NCI-H1105 (cell line): ENCODE measurements around the gene SNRK.

Source experiments
- DNase-seq: peaks from one replicate; lab custom pipeline; 2025; lab: John Stamatoyannopoulos, UW

SNRK gene

DNA sequence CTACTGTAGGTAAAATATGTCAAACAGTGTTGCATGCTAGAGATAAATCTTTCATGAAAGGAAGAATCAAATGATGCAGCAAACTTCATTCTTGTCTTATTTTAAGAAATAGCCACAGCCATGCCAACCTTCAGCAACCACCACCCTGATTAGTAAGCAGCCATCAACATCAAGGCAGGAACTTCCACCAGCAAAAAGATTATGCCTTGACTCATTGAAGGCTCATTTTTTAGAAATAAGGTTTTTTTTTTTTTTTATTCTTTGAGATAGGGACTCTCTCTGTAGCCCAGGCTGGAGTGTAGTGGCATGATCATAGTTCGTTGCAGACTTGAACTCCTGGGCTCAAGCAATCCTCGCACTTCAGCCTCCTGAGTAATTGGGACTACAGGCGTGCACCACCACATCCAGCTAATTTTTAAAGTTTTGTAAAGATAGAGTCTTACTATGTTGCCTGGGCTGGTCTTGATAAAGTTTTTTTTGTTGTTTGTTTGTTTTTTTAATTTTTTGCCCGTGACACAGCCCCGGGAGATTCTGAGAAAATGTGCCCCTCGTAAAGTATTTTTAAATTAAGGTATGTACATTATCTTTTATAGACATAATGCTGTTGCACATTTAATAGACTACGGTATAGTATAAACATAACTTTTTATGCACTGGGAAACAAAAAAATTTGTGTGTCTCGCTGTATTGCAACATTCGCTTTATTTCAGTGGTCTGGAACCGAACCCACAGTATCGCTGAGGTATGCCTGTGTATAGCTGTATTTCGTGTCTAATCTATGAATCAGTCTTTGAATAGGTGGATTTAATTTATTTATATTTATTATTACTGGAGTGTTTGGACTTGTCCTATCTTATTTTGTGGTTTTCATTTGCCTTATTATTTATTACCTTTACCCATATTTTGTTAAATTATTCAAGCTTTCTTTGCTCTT is 23.3 kb downstream of the SNRK start:
- DNase-seq, result no peak

DNA sequence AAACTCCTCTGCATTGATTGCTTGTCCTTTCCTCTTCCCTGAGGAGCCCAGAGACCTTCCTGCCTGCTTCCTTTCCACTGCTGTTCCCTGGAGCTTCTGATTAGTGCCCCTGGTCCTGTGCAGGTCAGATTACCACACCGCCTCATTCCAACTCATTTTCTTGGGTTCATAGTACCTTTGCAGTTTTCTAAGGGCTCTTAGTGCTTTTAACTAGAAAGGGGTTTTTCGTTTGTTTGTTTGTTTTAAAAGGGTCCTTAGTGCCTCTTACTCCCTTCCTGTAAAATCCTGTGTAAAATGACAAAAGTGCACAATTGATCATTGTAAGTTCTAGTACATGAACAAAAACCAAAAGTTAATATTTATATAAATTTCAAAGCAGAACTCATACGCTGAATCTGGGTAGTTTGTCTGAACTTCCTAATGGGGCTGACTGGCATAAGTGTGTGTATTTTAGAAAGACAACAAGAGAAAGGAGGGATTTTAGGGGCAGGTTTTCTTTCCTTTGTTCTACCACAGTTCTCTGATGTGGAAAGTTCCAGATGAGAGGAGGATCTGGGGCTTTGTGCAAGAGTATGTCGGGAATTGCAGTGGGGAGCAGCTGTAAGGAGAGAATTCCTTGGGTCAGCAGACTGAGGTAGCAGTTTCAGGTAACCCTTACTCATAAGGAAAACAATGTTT is 30.6 kb downstream of the SNRK start:
- DNase-seq, result no peak

DNA sequence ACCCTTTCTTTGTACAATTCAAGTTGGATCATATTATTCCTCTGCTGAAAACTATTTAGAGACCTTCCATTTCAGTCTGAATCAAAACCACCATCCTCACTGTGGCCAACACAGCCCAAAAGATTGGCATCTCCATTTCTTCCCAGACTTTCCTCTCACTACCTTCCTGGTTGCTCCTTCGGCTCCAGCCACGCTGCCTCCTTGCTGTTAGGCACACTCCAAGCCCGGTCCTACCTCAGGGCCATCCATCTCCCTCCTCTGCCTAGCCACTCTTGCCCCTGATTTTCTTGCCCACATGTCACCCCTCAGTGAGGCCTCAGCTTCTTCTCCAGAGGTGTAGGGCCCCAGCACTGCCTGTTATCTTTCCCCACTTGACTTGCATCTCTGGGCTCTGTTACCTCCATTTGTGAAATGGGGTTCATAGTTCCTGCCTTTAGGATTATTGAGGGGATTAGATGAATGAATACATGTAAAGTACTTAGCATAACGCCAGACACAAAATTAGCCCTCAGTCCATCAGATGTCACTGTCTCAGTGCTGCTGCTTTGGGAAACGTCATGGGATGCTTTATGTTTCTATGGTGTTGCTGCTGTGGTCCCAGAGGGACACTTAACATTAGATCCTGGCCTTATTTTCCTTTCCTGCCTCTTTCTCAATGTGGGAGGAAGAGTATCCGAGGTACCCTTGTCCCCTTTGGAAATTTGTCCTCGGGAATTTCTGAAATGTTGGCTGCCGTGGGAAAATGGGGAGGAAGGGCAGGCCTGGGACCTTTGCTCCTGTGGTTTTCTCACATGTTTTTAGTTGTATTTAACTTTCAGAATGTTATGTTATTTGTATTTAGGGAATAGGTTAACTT is 31.3 kb downstream of the SNRK start:
- DNase-seq, result no peak

DNA sequence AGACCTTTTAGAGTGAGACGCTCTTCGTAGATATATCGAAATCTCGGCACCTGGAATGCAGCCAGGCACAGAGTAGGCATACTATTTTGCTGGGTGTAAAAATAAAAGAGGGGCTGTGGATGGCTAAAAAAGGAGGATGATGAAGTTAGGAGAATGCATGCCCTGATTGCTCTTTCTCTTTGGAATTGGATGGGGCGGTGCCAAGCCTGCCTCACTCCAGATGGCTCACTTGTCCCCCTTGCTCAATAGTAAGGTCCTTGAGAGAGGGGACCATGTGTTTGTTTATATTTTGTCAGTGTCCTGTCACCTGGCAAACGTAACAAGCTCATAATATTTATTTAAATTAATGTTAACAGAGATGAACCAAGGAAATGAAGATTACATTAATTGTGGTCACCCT is 33.0 kb downstream of the SNRK start:
- DNase-seq, result no peak

DNA sequence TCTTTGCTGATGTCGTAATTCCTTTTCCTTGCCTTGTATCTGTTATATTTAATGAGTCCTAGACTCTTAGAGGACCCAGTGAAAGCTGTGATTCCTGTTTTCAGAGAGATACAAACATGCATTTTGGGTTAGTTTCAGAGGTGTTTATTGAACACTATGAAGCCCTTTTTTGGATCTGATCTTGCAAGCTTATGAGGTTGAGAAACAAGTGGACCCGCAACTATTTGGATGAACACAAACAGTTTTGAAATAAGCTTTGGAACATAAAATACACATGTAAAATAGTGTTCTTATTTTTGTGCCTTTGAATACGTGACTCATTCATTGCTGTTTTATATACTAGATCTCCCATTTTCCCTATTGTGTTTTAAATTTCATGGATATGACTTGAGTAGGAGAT is 33.5 kb downstream of the SNRK start:
- DNase-seq, result no peak

DNA sequence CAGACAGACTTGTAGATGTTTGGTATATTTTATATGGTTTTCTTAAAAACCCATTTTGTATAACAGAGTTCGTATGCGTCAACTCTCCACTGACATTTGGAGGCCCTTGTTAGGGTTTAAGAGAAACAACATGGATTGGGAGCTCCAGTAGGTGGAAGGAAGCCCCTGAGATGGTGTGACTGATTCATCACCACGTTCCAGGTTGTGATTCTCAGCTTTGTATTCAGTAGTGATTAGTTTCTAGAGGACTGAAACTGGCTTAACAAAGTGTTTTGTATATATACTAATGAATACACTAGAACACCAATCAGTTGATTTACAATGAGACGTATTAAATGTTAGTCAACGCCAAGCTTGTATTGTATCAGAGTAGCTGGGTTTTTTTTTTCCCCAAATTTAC is 33.9 kb downstream of the SNRK start:
- DNase-seq, result no peak

DNA sequence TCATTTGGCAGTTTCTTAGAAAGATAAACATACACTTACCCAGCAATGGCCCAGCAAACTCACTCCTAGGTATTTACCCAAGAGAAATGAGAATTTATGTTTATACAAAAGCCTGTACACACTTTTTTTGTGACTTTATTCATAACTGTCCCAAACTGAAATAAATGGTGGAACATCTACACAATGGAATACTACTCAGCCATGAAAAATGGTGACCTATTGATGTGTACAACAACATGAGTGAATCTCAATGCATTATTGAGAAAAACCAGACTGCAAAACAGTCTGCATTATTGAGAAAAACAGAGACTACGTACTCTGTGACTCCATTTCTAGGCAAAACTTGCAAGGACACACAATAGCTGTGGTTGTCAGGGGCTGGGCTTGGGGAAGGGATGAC is 37.2 kb downstream of the SNRK start:
- no peak for DNase-seq

DNA sequence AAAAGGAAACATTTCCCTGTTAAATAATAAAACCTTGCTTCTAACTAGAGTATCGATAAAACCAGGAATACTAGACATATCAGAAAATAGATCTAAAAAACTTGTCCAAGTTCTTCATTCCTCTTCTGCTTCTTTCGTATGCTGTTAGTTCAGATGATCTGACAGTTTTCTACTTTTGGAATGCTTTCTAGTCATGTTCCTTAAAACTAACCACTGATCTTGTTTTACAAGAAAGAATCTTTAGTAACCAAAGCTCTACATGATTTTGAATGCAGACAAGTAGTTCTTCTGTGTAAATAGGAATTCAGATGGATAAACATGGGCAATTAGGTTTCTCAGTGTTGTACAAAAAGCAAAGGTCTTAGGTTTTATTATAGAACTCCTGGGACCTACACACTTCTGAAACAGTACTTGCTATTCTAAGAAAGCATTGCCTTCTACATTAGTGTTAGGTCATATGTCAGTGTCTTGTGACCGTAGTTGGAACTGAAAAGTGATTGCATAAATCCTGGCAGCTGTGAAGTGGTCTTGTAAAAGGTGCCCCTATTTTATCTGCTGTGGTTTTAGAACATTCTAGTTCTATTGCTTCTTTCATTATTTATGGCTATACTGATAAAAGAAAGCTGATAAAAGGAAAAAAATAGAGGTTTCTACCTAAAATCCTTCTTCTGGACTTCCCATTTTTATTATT is 40.7 kb downstream of the SNRK start:
- no peak for DNase-seq

DNA sequence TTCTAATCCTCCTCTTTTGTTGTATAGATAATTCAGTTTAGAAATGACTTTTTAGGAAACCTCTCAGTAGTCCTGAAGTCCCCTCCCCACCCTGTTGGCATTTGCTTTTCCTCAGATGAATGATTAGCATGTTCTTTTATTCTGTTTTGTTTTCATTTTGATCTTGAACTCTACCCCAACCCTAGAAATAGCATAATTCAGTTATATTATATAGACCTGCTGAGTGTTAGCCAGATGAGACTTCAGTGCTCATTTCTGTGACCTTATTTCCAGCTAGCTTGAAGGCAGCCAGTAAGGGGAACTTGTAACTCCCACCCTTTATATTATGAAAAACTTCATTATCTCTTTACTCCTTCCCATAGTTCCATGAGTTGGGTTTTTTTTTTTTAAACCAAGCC is 41.2 kb downstream of the SNRK start:
- no peak for DNase-seq

DNA sequence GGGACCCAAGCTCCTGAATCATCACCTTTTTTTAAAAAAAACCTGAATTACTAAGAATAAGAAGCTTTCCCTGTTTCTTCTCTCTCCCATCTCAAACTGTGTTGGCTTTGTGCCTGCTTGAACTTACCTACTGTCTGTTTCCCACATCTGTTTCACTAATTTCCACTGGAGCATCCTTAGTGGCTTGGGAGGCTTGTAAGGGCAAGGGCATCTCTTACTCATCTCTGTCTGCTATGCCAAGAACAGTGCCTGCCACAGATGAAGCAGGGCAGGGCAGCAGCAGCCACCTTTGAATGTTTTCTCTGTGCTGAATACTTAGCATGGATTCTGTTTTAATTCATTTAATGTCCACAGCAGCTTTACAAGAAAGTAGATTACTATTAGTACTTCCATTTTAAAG is 42.3 kb downstream of the SNRK start:
- no peak for DNase-seq

DNA sequence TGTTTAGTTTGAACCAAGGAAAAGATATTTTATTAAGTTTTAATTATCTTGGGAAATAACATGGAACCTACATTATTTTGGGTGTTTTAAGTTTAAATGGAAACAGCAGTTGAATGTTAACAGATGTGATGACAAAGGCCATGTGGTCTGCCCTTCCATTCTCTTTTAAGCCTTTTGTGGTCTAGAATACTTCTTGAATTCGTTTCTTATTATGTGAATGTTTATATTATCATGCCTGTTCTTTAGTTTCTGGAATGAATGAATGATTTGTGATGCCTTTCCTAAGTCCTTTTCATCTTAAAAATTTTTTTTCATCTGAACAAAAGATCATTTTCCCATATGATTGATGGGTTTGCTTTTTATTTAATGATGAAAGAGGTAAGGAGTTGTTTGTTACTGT is 44.6 kb downstream of the SNRK start:
- DNase-seq, result no peak

DNA sequence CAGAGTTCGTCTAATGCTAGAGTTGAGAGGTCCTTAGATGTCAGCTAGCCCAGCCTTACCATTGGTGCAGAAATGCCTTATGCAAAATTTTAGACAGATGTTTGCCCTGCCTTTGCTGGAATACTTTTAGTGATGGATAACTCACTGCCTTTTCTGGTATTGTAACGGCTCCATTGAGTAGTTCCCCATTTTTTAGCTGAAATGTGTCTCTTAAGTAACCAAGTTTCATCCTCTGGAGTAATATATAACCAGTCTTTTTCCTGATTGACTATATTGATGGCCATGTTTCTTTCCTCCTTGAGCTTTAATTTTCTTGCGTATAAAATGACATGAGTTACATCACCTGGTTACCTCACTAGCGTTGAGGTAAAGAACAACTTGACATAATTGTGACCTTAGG is 45.0 kb downstream of the SNRK start:
- DNase-seq, result no peak

DNA sequence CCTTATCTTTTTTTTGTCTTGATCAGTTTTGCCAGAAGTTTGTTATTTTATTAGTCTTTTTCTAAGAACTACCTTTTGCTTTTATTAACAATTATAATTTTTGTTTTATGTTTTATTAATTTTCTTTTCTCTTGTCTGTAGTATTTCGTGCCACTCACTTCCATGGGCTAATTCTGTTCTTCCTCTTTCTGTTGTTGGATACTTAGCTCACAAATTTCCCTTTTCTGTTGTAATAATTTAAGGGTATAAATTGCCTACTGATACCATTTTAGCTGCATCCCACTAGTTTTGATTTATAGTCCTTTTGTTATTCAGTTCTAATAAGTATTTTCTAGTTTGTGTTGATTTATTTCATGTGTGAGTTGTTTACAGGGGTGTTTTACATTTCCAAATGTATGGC is 48.6 kb downstream of the SNRK start:
- no peak for DNase-seq

DNA sequence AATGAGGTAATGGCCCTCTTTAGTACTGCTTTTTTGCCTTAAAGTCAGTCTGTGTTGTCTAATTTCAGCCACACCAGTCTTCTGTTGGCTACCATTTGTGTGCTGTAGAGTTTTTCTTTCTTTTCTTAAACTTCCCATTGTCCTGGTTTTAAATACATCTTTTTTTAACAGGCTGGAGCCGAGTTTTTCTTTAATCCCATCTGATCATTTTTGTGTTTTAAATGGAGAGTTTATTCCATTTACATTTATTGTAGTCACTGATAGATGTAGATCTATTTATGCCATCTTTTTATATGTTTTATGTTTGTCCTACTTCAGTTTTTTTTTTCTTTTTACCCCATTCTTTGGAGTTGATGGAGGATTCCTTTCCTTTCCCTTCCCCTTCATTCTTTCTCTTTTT is 49.5 kb downstream of the SNRK start:
- DNase-seq, result no peak

DNA sequence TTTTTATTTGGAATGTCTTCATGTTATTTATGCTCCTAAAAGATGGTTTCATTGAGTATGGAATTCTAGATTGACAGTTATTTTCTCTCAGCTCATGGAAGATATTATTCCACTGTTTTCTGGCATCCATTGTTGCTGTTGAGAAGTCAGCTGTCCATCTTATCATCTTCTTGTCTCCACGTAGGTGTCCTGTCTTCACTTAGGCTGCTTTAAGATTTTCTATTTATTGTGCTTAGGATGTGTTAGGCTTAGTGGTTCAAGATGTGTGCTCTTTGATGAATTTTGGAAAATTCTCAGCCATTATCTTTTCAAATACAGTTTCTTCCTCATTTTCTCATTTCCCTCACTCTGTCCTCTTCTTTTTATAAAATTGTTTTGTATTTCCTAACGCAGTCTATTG is 52.0 kb downstream of the SNRK start:
- DNase-seq, result no peak

DNA sequence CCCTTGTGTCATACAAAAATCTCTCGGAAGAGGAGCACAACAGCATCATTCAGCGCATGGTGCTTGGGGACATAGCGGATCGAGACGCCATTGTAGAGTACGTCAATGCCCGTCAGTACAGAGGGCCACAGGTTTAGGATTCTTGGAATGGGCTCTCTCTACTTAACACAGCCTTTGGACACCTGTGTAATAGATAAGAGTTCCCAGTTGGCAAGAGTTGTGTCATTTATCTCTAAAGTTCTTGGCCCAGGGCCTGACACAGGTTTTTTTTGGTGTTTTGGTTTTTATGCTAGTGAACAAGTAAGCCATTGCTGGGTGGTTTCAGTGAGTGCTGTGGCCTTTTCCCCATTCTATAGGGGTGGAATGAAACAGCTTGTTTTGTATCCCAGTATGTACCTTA is 54.1 kb downstream of the SNRK start:
- no peak for DNase-seq

DNA sequence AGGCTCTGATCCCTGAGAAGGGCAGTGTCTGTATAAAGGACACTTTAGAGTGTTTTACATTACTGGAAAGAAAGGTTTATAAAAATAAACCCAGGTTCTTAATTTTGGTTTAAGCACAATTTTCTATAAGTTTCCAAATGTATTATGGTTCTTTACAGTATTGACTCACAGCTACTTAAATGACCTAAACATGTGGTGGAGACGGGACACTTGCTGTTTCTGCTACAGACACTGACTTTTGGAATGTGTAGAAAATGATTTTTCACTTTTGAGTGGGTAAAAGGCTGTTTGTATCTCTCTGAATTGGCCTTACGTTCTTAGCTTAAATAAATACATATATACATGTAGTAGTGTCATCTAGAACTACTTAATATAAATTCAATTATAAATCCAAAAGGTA is 55.4 kb downstream of the SNRK start:
- DNase-seq, result no peak

DNA sequence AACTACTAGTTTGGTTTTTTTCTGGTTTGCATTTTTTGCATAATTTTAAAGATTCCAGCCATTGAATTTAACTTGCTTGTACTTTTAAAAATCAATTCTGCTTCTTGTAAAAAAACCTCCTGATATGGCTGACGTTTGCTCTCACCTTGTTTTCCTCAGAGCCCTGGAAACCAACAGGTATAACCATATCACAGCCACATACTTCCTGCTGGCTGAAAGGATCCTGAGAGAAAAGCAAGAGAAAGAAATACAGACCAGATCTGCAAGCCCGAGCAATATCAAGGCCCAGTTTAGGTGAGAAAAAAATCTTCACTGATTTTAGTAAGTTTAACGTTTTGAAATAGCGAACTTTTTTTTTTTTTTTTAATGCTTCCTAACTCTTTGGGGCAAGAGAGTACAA is 56.8 kb downstream of the SNRK start:
- DNase-seq, result no peak

DNA sequence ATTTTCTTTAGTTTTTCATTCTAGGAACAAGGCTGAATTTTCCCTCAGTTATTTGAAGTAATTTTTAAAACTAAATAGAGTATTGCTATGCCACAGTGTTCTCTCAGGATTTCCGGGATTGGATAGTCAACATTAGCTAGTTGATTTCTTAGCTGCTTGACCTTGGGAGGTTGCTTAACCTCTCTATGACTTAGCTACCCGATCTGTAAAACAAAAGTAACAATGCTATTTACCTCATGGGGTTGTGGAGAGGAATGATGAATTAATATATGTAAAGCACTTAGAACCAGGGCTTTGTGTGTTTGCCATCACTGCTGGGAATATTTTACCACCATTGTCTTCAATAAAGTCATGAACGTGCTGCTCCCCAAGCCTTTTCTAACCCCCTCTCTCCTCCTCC is 57.5 kb downstream of the SNRK start:
- no peak for DNase-seq

DNA sequence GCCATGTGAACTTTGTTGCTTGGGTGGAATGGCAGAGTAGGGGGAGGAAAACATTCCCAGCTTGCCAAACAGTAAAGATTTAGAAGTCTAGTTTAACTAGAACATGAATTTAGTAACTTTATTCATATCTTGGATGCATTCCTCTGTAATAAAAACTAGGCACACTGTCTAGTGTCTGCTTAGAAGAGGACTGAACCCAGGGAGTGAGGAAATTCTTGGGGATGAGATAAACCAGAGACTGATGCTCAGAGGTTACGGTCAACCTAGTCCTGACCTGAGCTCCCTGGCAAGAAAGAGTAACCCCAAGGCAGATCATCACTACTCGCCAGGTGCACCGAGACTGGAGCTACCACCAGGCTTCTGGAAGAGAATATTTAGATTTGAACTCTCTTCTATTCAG is 58.2 kb downstream of the SNRK start:
- DNase-seq, result no peak

DNA sequence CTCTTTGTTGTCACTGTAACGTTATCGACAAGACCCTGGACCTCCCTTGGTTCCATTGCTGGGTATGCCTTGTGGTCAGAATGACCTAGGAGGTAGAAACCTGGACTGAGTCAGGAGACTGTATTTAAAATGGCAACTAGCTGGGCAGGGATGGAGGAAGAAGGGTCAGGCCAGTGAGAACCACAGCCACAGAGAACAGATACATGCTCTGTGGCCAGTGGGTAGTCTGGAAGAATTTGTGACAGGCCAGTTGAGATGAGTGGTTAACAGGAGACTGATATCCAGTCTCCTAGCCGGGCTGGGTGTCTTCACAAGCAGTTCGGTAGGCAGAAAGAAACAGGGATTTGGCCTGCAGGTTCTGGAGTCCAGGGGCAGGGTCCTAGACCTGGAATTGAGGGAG is 58.9 kb downstream of the SNRK start:
- DNase-seq, result no peak

DNA sequence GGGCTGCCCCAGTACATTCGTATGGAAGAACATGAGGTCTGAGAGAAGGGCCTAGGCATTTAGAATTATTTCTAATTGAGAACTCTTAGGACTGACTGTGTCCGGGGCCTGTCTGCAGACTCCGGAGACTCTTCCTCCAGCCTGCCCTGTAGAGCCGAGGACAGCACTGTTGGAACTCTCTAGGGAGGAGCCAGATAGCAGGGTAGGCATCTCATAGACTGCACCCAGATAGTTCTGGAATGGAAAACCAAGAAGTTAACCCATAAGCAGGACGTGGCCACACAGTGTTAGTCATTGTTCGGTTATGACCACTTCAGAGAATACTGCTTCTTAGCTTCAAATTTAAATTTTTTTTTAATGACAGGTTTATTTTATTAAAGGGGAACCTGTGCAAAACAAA is 59.5 kb downstream of the SNRK start:
- DNase-seq, result no peak
